GM19395 (cell line): Measurements from ENCODE around the gene PSMD1.
"Not testable (repeated sequence)": the region's sequence is repeated elsewhere in the genome, so short reads cannot be mapped to it uniquely, and the experiment has no call there.

Experiments
- ATAC-seq: cut with Tn5 transposase; IDR thresholded peaks from one replicate; pipeline ENCODE4 v1.9.1; 2021; ENCODE audit warnings: mild to moderate bottlenecking, moderate library complexity; ENCODE audit not compliant: unreplicated experiment

The PSMD1 gene

DNA sequence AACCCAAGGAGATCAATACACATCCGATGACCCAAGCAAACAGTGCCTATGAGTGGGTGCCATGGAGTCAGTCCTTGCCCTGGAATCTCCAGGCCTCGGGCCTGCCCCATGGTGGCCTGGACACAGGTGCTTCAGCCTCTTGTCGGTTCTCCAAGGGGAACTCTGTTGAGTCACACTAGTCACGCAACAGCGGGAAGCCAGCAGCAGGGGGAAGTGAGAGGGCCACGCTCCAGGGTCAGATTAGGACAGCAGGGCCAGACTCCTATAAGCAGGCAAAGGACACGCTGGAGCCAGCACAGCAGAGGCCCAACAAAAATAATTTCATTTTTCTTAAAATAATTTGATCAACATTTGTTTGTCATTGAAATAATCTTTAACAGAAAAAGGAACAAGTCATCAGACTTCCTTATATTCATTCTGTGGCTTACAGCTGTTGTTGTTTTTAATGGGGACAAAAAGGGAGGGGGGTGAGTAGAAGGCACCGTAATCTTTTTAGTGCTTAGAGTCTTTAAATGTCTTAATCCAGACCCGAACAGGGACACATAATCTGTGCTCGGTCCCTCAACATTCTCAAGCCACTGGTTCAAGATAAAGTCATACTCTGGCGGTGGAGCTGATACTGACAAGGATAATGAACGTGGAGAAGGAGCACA is 125.3 kb downstream of the PSMD1 start:
- peak; percentile 53 for ATAC-seq

DNA sequence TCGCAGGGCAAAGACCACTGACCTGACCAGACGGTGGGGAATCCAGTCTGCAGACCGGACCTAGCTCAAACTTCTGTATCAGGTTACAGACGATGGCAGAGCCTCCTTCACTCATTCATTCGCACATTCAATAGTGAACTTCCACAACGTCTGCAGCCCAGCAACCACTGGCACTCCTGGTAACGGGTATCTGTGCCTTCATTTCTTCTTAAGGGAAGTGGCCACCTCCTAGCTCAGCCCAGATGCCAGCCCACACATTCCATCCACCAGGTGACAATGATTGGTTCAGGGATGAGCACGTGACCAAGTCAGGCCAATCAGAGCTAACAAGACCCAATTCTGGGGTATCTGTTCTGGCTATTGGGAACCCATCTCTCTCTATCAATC is 125.8 kb downstream of the PSMD1 start:
- peak; percentile 35 for ATAC-seq

DNA sequence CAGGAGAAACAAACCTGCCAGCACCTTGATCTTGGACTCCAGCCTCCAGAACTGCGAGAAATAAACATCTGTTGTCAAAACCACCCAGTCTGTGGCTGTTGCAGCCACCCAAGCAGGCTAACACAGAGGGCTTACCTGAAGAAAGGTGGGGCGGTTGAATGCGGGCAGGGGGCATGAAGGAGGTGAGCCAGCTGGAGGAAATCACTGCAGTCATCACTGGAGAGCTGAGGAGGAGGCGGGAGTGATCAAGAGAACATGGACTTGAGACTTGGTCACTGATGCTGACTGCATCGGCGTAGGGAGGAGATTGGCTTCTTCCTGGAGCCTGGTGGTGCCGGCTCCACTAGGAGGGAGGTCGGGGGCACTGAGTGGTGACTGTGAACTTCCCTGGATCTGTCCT is 127.2 kb downstream of the PSMD1 start:
- ATAC-seq, result no peak

DNA sequence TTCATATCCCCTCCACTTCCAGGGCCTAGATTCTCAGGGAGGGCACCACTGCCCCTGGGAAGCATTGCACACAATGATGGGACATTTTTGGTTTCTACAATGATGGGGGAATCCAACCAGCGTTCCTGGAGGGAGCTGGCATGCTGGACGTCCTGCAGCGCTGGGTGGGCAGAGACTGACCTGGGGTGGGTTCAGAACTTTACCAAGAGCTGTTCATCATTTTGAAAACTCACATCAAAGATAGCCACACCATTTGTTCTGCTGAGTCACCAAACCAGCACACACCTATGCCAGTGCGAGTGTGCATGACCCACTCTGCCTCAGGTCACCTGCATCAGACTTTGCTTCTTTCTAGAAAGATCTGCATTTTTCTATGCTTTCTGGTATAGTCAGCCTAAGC is 127.7 kb downstream of the PSMD1 start:
- no peak for ATAC-seq

DNA sequence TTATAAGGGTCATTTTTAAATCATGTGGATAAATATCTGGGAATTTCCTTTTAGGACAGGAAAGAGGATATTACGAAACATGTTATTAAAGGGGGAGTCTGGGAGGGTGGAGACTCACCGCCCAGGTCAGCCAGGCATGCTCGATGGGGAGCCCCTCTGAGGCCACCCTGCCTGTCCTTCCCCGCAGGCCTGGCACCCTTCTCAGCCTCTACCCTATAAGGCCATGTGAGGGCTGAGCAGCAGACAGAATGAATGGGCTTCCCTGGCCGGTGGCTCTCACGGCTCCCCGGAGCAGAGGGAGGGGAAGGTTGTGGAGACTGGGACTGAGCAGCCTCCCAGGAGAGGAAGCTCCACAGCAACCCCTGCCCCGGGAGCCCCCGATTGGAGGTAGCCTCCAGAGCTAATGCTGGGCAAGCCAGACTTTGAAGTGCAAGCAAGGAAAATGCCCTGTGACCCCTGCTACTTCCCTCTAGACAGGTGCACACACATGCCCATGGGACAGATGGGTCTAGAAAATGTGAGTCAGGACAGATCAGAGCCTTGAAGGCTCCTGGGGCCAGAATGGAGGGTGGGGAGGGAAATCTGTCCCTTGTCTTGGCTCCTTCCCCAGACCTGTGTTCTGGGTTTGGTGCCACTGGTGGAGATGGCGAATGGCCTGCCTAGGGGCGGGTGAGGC is 128.5 kb downstream of the PSMD1 start:
- no peak for ATAC-seq

DNA sequence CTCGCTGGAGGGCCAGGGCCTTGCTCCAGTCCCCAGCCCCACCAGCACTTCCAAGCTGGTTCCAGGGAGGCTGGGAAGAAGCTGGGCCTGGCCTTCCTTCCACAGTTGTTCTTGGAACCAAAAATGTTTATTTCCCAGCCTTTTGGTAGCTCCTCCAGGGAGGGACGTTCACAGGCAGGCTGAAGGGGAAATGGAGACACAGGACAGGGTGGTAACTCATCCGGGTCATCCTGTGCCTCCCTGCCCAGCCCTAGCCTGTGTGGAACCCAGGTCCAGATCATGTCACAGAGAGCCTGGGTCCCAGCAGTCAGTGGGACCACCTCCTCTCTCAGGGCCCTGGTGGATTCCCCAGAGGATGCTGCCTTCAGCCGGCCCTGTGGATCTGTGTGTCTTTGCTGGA is 129.2 kb downstream of the PSMD1 start:
- no peak for ATAC-seq

DNA sequence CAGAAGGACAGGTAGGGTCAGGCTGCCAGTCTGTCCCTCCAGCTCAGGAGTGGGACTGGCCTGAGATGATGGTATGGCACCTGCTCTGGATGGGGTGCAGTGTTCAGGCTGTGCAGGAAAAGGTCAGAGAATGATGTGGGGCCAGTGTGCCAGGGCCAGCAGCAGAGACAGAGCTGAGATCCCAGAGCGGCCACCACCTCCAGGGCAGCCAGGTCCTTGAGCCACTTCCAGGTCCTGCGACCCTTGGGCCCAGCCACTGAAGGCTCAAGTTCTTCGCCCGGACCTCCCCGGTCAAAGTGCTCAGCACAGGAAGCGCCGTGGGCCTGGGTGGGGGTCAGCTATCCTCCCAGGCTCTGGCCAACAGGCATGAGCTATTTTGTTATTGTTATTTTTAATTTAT is 129.7 kb downstream of the PSMD1 start:
- ATAC-seq, result no peak

DNA sequence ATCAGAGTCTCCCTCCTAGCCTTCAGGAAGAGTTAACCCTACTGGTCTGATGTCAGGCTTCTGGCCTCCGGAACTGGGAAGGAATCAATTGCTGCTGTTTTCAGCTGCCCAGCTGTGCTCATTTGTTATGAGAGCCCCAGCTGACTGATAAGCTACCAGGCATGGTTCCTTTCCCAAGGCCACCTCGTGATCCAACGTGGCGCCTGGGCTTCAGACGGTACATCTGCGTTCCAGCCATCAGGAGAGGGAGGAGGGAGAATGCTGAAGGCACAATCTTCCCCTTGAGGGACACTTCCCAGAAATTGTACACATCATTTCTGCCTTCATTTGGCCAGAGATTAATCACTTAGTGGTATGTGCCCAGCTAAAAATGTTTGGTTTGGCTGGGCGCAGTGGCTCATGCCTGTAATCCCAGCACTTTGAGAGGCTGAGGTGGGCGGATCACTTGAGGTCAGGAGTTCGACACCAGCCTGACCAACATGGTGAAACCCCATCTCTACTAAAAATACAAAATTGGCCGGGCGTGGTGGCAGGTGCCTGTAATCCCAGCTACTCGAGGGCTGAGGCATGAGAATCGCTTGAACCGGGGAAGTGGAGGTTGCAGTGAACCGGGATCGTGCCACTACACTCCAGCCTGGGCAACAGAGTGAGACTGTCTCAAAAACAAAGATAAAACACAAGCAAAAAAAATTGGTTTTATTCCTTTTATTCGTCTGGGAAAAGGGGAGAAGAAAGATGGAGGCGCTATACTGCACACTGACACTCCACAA is 131.3 kb downstream of the PSMD1 start:
- ATAC-seq, result no peak

DNA sequence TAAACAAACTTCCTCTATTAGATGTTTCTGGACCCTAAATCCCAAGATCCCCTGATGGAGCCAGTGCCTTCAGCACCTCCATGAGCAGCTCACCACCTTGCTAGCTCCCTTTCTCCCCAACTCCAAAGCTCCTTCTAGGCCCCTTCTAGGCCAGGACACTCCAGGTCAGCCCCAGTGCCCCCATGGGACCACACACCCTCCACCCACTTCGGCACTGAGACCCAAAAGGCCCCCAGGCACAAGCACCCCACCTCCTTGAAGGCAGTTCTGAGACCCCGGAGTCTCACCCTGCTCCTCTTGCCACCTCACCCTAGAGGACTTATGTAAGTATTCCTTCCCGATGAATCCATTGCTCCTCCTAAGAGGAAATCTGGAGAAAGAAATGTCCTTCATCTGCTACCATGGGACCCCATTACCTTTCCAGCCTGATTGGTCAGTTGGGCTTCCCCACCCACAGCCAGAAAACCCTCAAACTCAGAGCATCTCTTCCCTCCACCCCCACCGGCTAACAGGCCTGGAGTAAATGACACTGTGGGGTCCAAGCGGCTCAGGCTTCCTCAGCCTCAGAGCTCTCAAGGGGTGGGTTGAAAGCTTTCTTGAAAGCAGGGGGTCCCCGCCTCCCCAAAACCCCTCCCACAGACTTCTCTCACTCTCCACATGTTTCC is 132.0 kb downstream of the PSMD1 start:
- no peak for ATAC-seq

DNA sequence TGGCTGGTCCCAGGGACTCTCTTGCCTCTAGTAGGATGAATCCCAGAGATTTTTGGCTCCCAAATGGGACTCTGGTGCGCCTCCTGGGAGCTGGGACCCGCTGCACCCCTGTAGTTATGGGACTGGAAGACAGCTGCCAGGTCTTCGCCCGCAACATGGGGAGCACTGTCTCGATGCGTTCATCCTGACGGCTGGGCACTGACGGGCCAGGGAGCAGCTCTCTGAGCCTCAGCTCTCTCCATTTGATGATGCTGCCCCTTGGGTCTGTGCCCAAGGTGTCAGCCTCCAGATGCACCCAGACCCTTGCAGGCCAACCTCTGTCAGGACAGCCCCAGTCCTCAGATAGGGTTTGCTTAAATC is 132.5 kb downstream of the PSMD1 start:
- ATAC-seq, result no peak

DNA sequence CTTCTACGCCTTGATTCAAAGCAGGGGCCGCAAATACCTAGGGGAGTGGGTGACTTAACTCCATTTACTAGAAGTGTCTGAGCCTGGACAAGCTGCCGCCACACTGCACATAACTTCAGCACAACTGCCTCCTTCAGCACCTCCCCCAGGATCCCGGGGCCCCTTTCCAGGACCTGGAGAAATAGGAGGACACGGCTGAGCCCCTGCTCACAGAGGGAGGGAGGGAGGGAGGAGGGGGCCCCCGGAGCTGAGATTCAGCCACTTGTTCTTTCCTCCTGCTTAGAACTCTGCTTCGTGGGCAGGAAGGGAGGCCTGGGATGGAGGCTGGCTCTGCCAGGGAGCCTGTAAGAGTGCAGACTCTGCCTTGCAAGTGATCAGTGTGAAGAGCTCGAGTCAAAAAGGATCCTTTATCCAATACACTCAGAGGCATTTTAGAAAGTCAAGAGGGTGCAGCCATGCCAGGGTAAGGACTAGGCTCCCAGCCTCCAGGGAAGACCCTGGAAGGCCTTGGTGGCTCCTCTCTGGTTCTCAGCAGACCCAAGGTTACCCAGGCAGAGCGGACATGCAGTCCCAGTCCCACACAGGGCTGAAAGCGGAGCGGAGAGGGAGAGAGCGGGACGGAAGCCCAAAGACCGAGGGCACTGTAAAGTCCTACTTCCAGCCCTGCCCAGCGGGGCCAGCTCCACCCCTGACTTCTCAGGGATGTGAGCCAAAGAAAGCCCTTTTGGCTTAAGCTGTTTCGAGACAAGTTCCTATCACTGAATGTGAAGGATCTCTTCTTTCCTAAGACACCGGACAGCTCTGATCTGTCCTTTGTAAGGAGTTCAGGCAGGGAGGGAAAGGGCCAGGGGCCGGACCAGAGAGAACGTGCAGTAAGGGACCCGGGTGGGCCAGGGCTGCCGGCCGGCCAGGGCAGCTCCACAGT is 133.2 kb downstream of the PSMD1 start:
- no peak for ATAC-seq

DNA sequence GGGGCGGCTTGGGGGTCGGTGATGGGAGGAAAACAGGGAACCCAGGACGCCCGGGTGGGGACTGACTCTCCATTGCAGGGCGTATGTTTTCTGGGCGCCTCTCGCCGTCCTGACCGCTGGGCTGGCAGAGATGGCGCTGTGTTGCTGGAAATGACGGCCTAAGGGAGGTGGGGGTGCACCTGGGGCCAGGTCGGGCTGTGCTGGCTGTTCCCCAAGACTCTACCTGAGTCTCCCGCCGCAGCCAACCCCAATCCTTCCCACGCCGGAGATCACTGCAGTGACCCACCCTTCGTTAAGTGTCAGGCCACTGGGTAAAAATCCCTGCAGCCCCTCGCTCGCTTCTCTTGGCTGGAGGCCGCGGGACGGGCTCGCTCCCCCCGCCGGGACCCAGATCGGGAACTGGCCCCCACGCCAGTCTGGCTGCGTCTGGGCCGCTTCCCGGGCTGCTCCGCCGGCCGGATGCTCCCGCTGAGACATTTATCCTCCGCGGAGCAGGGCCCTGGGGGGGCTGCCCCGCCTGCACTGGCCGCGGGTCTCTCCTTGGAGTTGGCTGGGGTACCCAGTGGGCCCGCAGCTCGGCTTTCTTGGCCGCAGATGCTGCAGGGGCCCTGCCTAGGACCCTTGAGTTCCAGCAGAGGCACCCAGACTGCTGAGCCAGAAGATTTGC is 134.0 kb downstream of the PSMD1 start:
- no peak for ATAC-seq

DNA sequence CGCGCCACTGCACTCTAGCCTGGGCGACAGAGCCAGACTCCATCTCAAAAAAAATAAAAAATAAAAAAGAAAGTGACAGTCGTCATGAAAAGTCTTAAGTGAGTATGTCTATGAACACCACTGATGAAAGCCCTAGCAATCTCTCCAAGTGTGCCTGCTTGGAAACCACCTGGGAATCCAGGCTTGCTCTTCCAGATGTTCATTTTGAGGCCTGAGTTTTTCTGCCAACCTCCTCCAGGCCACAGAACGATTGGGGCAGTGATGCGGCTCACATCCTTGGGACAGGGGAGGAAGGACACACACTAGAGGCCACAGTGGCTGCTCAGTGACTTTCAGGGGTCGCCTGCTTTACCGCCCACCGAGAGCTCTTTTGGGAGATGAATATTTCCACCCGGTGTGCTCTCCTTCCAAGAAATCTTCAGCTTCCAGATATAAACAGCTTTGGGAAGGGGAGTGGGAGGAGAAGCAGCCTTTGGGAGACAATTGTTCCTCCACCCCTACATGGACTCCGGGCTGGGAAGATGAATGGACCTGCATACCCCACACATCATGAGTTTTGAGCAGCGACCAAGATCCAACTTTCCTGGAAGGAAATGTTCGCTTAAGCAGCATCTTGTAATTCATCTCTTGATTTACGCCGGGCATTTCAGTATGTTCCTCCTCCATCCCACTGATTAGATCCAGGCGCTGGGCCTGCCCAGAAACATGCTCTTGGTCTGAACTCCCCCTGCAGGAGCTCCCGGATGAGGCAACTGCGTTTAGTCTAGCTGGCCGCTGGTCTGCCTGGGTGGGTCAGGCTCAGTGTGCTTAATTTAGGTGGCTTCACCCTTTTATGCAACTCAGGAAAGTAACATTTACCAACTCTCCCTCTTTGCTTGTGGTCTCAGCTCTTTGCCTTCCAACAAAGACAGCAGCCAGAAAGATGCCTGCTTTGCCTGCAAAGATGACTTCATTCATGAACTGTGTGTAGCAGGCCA is 135.5 kb downstream of the PSMD1 start:
- no peak for ATAC-seq

DNA sequence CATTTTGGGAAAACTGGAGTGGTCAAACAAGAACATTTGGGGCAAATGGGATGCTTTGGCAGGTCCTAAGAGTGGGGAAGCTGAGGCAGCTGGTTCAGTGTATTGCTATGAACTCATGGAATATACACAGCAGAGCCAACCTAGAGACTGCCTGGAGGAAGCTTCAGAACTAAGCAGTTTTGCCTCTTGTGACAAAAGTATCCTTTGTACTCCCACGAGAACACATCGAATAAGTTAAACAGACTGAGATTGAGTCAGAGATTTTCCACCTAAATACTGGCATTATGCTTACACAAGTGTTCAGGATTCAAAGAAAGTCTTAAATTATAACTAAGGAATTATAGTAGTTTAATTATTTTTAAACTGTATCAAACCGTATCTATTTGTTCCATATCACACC is 136.5 kb downstream of the PSMD1 start:
- ATAC-seq, result no peak

DNA sequence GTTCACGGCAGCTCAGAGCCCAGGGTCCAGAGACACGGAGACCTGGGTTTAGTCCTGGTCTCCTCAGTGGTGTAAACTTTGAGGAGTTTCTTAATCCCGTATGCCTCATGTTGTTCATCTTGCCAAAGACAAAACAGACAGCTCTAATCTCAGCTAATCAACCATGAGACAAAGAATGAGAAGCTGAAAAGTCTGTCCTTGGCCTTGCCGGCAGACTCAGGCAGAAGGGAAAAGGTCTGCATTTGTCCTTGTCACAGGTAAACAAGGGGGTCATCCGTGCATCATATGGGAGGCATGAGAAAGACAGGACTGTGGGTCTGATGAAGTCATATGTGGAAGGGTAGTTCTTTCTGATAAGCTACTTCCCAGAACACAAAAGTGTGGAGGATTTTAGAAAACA is 139.9 kb downstream of the PSMD1 start:
- ATAC-seq, result no peak

DNA sequence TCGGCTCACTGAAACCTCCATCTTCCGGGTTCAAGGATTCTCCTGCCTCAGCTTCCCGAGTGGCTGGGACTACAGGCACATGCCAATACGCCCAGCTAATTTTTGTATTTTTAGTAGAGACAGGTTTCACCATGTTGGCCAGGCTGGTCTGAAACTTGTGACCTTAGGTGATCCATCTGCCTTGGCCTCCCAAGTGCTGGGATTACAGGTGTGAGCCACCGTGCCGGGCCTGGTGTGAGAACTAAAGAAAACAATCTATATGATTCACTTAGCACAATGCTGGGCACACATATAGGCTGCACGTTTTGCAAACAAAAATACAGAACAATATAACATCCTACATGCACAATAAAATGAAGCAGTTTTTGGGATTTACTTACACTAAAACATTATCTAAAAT is 140.5 kb downstream of the PSMD1 start:
- not testable (repeated sequence) for ATAC-seq

DNA sequence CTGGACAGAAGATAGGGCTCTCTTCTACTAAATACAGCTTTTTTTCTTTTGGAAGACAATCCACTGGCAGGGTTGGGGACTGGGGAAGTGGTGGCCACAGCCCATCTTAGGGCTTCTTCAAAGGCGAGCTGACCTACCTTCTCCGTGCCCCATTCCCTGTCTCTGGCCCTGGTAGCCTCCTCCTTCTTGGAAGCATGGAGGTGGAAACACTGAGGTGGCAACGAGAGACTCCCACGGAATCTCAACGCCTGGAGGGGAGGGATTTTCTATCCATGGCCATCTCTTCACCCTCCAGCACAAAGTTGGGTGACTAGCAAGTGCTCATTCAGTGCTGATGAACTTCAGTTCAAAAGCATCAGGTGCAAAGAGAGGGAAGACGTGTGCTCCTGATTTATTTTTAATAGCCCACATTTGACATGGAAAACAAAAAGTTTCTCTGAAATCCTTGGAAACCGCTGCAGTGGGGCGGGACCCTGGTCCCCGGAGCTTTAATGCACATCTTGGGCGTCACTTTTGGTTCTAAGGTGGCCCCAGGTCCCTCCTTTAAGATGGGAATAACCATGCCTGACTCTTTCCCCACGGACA is 141.1 kb downstream of the PSMD1 start:
- ATAC-seq, result no peak

DNA sequence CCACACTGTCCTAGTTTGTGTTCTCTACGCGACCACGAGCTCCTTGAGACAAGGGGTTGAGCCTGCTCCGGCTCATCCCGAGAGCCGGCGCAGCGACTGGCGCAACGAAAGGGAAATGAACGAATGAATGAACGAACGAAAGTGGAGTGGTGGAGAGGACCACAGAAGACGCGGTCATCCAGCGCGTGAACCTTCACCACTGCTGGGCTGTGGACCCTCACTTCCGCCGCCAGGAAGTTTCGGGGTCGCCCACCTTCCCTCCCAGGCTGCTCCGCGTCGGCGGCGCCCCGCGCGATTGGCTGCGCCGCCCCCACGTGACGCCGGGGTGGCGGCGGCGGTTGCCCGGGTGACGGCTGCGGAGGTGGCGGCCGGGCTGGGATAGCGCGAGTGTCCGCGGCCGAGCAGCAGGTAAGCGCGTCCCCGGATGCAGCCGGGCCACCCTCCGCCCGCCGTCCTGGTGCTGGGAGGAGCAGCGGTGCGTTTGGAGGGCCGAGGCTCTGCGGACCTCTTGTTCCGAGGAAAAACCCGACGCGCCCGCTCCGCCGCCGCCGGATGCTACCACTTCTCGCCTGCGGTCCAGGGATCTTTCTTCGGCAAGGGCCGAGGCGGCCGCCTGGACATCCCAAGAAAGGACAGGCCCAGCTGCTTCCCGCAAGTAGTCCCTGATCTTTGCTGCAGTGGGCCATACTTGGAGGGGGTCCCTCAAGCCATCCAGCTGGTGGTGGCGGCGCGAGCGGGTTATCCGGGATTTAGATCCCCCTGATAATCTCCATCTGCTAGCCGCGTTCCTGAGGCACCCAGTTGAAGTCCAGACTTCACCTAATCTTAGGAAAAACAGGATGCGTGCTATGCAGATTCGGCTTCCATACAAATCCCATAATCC is 141.9 kb downstream of the PSMD1 start, which contains the start of gene ARMC9:
TSS of gene ARMC9 (plus strand) at position 341 of the 883 bp plus-strand sequence. CDS start 7,608 bp downstream, outside the sequence.
- peak; percentile 98 for ATAC-seq
